Prostate gland (tissue), 2 donors: ENCODE results near the gene LINGO1. TPM values are rescaled to one million over a fixed set of nuclear protein-coding genes. Genes with fewer than 3 reads are reported as not detected.

Source experiments
- DNase-seq: peaks from one replicate; pipeline ENCODE4 v3.0.0-alpha.2; 2019; ENCODE audit warnings: low spot score
- H3K27ac ChIP-seq, 2 donors: fragments of 200-600 bp; sonication (generic); 2 replicates each; pipeline ENCODE4 v1.5.1; 2017 to 2019
- H3K27me3 ChIP-seq: fragments of 200-600 bp; sonication (generic); replicated peaks from 2 replicates; pipeline ENCODE4 v1.5.1; 2019; ENCODE audit not compliant: insufficient read depth
- H3K36me3 ChIP-seq, 2 donors: fragments of 200-600 bp; sonication (generic); 1 replicate in 1 of 2; 2 replicates in 1 of 2; pipeline versions ENCODE4 v1.5.1 to v1.8.1; 2017 to 2019
- H3K4me1 ChIP-seq: fragments of 200-600 bp; sonication (generic); replicated peaks from 2 replicates; pipeline ENCODE4 v1.5.1; 2019
- H3K4me3 ChIP-seq, 2 donors: fragments of 200-600 bp; sonication (generic); 2 replicates each; pipeline ENCODE4 v1.5.1; 2017 to 2019
- H3K9me3 ChIP-seq: fragments of 200-600 bp; sonication (generic); 2 replicates; pipeline ENCODE4 v1.5.1; 2017
- POLR2A ChIP-seq: fragments of 450-650 bp; IDR thresholded peaks from one replicate; pipeline ENCODE4 v1.6.1; 2016; ENCODE audit warnings: antibody characterized with exemption, mild to moderate bottlenecking
- POLR2AphosphoS5 ChIP-seq: sonication (generic); formaldehyde crosslinking; IDR thresholded peaks from one replicate; pipeline ENCODE4 v1.6.1; 2017; ENCODE audit warnings: antibody characterized with exemption
- WGBS: methylation state at CpG from one replicate; pipeline ENCODE4 v1.1.5; 2018; 5-methylcytosine and 5-hydroxymethylcytosine counted together
- intact Hi-C: fragments of 100-400 bp; cut with DNase I; formaldehyde crosslinking; loops from one replicate; pipeline ENCODE4 v1.14.2; 2022
- total RNA-seq, 2 donors: library from RNA; depleted of rRNA; stranded (reverse); fragments of >200 nt; gene quantifications; one replicate each; pipeline ENCODE4 v1.1.0, GENCODE V29; 2016
- TF ChIP-seq, protein P1 (sequence below), 4 experiments: fragments of 200-600 bp in 2 of 4; fragments of 450-650 bp in 2 of 4; sonication (generic) in 2 of 4; IDR thresholded peaks; 1 replicate in 3 of 4; 2 replicates in 1 of 4; pipeline ENCODE4 v1.5.1; 2016 to 2019; ENCODE audit warnings: antibody characterized with exemption in 4 of 4, mild to moderate bottlenecking in 2 of 4, moderate library complexity in 2 of 4

LINGO1 gene
- total RNA-seq, 2 donors from 2014 or later, result 2.9 to 10.2 TPM

DNA sequence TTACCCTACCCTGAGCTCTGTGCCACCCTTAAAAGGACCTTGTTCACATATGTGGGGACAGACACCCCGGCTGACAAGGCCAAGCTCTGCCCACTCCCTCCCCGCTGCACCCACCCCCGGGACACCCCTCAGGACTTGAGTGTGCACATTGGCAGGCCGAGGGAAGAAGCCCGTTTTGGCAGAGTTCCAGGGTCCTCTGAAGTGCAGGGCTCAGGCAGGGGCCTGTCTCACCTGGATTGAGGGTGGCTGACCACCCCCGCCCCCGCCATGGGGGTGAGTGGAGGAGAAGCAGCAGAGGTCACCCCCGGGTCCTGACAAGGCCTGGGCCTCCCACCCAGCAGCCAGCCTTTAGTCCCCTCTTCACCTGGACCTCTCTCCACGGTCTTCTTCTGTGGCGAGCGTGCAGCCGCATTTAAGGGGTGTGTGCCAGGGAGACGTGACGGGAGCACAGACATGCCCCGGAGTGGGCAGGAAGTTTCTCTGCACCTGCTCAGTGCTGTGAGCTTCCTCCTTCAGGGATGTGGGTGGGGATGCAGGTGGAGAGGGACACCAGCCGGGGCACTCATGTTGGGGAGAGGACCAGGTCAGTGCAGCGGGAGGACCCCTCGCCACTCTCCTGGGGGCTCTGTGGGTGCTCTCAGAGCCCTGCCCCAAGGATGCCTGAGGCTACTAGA, 50.7 kb downstream of the LINGO1 start:
- intact Hi-C loops, result no loop called here
- no peaks in the 10 kb centered on the region for H3K9me3 ChIP-seq
- H3K4me3 ChIP-seq, result no peak overlapping the region
- no peaks in the 10 kb centered on the region for H3K4me1 ChIP-seq
- no peak overlapping the region for H3K27ac ChIP-seq
- no peaks in the 10 kb centered on the region for H3K36me3 ChIP-seq
- no peaks in the 10 kb centered on the region for H3K27me3 ChIP-seq
- DNase-seq, result no peak
- no peak for TF ChIP-seq POLR2A
- no peak for TF ChIP-seq POLR2AphosphoS5
- TF ChIP-seq, protein P1, sequence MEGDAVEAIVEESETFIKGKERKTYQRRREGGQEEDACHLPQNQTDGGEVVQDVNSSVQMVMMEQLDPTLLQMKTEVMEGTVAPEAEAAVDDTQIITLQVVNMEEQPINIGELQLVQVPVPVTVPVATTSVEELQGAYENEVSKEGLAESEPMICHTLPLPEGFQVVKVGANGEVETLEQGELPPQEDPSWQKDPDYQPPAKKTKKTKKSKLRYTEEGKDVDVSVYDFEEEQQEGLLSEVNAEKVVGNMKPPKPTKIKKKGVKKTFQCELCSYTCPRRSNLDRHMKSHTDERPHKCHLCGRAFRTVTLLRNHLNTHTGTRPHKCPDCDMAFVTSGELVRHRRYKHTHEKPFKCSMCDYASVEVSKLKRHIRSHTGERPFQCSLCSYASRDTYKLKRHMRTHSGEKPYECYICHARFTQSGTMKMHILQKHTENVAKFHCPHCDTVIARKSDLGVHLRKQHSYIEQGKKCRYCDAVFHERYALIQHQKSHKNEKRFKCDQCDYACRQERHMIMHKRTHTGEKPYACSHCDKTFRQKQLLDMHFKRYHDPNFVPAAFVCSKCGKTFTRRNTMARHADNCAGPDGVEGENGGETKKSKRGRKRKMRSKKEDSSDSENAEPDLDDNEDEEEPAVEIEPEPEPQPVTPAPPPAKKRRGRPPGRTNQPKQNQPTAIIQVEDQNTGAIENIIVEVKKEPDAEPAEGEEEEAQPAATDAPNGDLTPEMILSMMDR (IDR thresholded peaks at IDR 0.05), result no peak
- WGBS, result 62% methylated on average over 16 of the region's 18 CpGs

DNA sequence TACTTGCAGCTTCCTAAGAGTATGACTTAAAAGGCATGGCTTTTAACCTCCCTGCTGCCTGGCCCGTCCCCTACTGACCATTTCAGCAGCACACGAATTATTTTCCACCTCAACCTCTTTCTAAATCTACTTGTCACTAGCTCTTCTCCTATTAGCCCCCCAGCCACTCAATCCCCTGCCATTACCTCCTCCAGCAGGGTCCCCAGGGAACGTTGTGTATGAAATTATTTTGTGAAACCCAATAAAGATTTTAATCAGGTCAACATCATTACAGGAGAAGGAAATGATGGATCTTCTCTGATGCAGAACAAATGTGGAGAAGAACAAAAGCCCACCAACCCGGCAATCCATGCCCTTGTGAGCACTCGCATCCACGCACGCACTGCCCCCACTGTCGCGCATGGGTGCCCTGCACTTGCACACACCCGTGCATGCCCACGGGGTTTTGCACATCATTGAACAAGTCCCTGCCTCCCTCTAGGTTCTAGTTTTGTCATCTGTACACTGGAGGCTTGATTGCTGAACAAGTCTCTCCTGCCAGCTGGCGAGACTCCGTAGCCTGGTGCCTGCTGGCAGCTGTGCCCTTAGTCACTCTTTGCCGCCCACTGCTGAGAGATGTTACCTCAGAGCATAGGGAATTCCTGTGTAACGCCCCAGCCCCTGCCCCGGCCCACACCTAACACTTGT, 51.6 kb downstream of the LINGO1 start:
- intact Hi-C loops, result no loop called here
- H3K27me3 ChIP-seq, result no peaks in the 10 kb centered on the region
- no peak overlapping the region for H3K27ac ChIP-seq
- no peaks in the 10 kb centered on the region for H3K4me1 ChIP-seq
- no peak for TF ChIP-seq POLR2A
- TF ChIP-seq, protein P1 (IDR thresholded peaks at IDR 0.05), result no peak
- TF ChIP-seq POLR2AphosphoS5, result no peak
- peak; percentile 42 for DNase-seq
- no peaks in the 10 kb centered on the region for H3K9me3 ChIP-seq
- H3K36me3 ChIP-seq, result no peaks in the 10 kb centered on the region
- H3K4me3 ChIP-seq, result no peak overlapping the region
- 38% methylated on average over 16 of the region's 16 CpGs for WGBS

DNA sequence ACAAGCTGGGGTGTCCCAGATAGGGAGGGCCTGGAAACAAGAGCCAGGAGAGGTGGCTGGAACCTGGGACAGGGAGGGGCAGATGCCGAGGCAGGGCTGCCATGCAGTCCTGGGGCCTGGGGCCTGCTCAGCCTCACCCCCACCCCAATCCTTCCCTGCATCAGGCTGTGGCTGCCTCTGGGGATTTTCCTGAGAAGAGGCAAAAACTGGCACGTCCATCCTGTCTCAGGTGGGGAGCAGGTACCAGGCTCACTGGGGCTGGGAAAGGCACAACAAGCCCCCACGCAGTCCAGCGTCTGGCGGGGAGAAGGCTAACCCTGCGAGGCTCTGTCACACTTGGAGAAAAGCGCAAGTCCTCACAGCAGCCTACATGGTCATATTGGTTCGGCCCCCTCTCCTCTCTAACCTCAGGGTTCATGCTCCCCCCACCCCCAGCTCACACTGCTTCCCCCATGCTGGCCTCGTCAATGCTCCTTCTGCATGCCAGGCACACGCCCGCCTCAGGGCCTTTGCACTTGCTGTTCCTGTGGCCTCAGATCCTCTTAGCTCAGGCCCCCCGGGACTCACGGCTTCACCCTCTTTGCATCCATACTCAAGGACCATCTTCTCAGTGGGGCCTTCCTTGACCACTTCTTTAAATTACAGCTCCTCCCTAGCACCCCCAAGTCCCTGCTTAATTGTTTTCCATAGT, 53.1 kb downstream of the LINGO1 start:
- no peaks in the 10 kb centered on the region for H3K9me3 ChIP-seq
- H3K27me3 ChIP-seq, result no peaks in the 10 kb centered on the region
- H3K36me3 ChIP-seq, result no peaks in the 10 kb centered on the region
- 95% methylated on average over 13 of the region's 13 CpGs for WGBS
- no peak for DNase-seq
- TF ChIP-seq POLR2A (no peak), POLR2AphosphoS5 (no peak)
- TF ChIP-seq, protein P1 (IDR thresholded peaks at IDR 0.05), result no peak
- H3K27ac ChIP-seq, result no peak overlapping the region
- no peak overlapping the region for H3K4me3 ChIP-seq
- H3K4me1 ChIP-seq, result no peaks in the 10 kb centered on the region
- intact Hi-C loops, result no loop called here

DNA sequence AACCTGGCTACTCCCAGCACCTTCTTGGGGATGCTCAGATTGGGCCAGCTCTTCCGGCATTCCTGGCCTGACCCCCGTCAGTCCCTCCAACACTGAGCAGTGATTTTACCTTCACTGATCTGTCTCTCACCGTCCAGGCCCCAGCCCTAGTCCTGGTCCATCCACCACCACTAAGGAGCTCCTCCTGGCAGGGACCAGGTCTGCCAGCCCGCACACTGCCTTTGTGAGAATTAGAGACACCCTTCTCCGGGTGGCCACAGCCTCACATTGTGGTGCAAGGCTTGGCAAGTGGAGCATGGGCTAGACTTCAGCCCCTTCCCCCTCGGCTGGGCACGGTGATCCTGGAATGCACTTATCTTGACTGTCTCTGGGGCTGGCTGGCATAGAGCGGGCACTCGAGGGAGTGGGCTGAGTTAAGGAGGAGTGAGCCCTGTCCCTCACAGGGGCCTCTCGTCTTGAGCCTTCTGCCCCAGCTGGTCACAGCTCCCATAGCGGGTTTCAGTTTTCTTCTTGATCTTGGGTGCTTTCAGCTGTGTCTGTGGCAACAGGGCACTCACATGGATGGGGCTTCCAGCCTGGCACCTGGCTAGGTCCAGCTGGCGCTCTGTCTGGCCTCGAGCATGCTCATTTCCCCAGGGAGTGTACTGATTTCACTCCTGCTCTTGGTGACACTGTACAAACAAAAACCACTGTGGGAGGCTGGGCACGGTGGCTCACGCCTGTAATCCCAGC, 53.9 kb downstream of the LINGO1 start:
- DNase-seq, result no peak
- no peaks in the 10 kb centered on the region for H3K27me3 ChIP-seq
- no peak overlapping the region for H3K27ac ChIP-seq
- no peaks in the 10 kb centered on the region for H3K4me1 ChIP-seq
- no peaks in the 10 kb centered on the region for H3K9me3 ChIP-seq
- no peaks in the 10 kb centered on the region for H3K36me3 ChIP-seq
- WGBS, result 85% methylated on average over 15 of the region's 15 CpGs
- intact Hi-C loops, result no loop called here
- H3K4me3 ChIP-seq, result no peak overlapping the region
- TF ChIP-seq POLR2A (no peak), POLR2AphosphoS5 (no peak)
- TF ChIP-seq, protein P1 (IDR thresholded peaks at IDR 0.05), result no peak
